HG02852 (cell line): ENCODE data around the gene RUFY4.

Experiments
- ATAC-seq: cut with Tn5 transposase; IDR thresholded peaks from one replicate; pipeline ENCODE4 v1.9.1; 2021; ENCODE audit warnings: mild to moderate bottlenecking, moderate library complexity; ENCODE audit not compliant: unreplicated experiment

The RUFY4 gene

GRCh38 chr2:218060950-218061660 is 7.9 kb upstream of the RUFY4 start:
- ATAC-seq, result no peak

DNA sequence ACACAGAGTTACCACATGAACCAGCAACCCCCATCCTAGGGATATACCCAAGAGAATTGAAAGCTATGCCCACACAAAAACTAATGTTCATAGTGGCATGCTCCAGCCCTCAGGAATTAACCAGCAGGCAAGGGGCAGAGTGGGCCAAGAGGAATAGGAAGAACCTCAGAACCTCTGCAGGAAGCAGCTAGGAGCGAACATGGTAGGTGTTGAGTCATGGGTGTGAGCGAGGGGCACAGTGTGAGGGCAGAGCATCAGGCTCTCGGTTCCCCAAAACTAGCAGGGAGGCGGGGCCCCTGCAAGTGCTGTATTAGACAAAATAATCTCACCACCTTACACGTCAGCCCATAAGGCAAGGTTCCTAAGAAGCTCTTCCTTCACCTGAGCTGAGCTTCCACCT is 5.6 kb upstream of the RUFY4 start:
- ATAC-seq, result peak; percentile 87

GRCh38 chr2:218063896-218064295 is 5.2 kb upstream of the RUFY4 start:
- no peak for ATAC-seq

DNA sequence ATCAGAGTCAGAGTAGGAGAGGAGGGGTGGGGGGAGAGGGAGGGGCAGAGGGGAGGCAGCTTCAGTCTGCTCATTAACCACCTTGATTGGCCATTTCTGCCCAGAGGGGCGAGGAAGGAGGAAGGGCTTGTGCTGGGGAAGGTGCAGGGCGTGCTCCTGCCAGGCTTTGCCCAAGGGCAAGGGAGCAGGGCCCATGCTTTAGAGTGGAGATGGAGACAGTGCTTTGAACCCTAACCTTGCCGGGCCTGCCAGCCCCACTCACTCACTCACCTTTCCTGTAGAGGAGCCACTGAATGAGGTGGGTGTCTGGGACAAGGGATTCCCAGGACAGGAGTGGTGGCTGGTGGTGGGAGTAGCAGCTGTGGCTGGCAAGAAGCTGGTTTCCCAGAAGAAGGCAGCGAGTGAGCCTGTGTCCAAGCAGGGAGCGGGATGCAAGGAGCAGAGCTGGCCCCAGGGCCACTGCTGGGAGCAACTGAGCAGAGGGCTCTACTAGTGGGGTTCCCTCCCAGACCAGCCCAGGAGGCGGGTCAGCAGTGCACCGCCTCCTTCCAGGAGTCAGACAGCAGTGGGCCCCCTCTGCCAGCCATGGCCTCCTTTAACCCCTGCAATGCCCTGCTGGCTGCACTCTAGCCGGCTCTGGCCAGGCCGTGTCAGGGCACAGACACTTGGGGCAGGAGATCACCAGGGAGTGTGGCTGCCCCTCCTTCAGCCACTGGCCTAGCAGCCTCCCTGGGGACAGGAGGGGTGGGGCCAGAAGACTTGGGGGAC is 3.6 kb upstream of the RUFY4 start:
- no peak for ATAC-seq

DNA sequence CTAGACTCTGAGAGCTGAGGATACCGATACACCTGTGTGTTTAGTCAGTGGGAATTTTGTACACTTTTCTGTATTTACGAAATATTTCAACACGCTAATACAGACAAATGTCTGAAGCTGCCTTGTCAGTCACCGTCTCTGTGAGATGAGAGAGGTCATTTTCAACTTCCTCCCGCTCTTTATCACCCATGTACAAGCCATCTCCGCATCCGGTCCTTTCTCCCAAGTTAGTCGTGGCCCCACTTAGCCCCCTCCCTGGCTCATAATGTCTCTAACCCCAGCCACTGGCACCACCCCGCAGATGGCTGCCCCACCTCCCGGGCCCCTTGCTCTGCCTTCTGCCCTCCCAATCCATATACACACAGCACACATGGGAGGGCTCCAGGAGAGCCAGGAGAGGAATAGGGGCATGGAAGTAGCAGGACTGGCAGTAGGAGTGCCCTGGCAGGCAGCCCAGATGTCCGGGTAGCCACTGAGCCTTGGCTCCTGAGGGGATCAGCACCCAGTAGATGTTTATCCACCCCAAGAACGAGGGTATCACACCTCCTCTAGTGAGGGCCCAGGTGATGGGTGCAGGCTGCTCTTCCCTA is 2.0 kb upstream of the RUFY4 start:
- ATAC-seq, result no peak

- ATAC-seq, result no peak
Observed at GRCh38 chr2:218067523-218067922, 1.5 kb upstream of the RUFY4 start.

DNA sequence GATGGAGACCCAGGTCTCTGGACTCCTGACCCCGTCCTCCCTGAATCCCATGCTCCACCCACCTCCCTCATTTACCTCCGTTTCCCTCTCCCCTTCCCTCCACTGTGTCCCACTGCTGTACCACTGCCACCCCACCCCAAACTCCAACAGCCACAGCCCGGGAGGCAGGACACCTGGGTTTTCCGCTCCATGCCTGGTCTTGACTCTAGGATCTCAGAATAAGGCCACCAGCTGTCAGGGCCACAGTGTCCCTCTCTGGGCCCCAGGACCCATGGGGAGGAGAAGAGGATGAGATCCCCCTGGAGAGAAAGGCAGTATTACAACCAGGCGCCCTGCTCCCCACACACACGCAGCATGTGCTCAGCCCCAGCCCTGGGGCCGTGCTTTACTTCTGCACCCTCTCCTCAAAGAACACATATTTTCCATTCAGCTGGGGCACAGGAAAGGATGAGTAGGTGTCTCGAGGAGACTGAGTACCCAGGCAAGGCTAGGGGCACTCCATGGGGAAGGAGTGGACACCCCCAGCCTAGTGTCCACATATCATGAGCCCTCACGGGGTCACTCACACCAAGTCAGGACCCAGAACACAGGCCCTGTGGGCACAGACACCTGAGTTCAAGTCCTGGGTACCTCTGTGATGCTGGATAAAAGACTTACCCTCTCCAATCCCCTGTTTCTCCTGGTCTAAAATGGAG is 700 bp downstream of the RUFY4 start:
- ATAC-seq, result no peak

DNA sequence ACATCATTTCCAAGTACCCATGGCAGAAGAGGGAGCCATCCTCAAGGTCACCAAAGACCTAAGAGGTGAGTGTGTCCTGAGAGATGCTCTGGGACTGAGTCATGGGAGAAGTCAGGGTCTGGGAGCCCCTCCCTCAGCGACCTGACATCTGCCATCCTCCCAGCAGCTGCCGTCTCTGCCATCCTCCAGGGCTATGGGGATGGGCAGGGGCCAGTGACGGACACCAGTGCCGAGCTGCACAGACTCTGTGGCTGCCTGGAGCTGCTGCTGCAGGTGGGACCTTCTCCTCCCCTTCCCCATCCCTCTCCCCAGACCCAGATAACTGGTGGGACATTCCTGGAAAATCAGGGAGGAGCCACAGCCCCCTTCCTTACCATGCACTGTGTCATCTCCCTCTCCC is 1.5 kb downstream of the RUFY4 start:
- ATAC-seq, result no peak

- ATAC-seq, result no peak
Observed at GRCh38 chr2:218071218-218071937, 2.3 kb downstream of the RUFY4 start.

GRCh38 chr2:218072002-218072401 is 2.9 kb downstream of the RUFY4 start:
- no peak for ATAC-seq

GRCh38 chr2:218072478-218073024 is 3.5 kb downstream of the RUFY4 start:
- ATAC-seq, result no peak

DNA sequence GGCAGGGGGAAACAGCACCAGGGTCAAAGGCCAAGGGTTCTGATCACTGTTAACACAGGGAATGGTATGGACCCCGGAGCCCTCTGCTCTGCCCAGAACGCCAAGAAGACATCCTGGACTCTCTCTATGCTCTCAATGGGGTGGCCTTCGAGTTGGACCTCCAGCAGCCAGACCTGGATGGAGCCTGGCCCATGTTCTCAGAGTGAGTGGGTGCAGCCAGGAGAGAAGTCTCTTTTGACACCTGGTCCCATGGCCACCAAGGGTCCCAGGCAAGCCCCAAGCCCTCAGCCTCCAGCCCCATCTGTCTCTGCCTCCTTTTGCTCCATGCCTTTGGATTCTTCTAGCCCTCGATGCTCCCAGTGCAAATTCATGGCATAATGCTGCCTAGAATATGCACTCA is 4.1 kb downstream of the RUFY4 start:
- no peak for ATAC-seq

DNA sequence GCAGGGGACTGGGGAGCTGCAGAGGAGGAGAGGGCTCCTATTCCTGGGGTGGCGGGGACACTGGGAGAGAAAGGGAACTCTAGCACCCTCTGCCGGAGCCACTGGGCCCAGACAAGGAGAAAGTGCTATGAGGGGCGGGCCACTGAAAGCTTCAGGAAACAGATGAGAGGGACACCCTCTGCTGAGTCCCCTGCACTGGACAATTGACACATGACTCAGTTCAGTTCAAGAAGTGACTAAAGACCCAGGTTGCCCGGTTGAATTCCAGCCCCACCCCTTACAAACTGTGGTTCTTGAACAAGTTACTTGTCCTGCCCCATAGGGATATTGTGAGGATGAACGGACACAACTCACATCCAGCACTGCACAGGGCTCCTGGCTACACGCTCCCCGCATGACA is 5.0 kb downstream of the RUFY4 start:
- peak; percentile 54 for ATAC-seq

DNA sequence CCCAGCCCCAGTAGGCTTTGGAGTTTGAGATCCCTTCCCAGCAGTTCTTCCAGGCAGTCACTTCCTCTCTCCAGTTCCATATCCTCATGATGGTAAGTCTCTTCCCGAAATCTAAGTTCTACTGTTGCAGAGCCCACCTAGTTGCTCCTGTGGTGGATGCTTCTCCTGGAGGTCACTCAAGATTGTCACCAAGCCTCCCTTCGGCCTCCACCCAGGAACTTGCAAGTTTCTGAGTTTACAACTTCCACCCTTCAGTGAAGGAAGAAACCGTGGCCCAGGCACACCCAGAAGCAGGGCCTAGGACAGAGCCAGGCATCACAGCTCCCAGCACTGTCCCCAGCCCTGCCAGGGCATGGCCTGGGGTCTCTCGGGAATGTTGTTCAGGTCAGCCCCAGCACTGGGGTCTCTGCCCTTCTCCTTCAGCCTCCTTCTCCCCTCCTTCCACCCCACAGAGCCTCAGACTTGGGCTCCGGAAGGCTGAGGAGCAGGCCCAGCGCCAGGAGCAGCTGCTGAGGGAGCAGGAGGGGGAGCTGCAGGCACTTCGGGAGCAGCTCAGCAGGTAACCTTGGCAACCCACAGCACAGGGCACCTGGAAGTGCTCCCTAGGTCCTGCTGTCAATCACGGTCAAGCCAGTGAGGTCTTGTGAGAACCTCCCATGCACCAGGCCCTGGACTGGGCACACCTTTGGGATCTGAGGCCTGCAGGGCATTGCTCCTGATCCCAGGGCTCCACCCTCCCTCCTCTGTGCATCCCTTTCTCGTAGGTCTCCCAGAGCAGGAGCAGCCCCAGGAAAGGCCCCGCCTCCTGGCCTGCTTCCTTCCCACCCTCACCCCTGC is 7.1 kb downstream of the RUFY4 start:
- ATAC-seq, result no peak

GRCh38 chr2:218077464-218078216 is 8.6 kb downstream of the RUFY4 start:
- no peak for ATAC-seq

GRCh38 chr2:218079943-218080913 is 11.2 kb downstream of the RUFY4 start:
- ATAC-seq, result no peak

GRCh38 chr2:218081063-218081462 is 12.0 kb downstream of the RUFY4 start:
- ATAC-seq, result peak; percentile 87

- no peak for ATAC-seq
Observed at GRCh38 chr2:218081695-218082094, 12.6 kb downstream of the RUFY4 start.
